NK-92 (cell line): Measurements from ENCODE around the gene TOMM5.

ENCODE experiments used
- DNase-seq: peaks from one replicate; lab custom pipeline; 2025; ENCODE audit not compliant: unreplicated experiment; lab: John Stamatoyannopoulos, UW

Gene TOMM5

GRCh38 chr9:37563806-37564513, 28.4 kb downstream of the TOMM5 start:
- no peak for DNase-seq

GRCh38 chr9:37562826-37563225, 29.6 kb downstream of the TOMM5 start:
- DNase-seq = no peak

GRCh38 chr9:37561682-37562081, 30.7 kb downstream of the TOMM5 start:
- no peak for DNase-seq

GRCh38 chr9:37559855-37560592, 32.4 kb downstream of the TOMM5 start:
- no peak for DNase-seq

- no peak for DNase-seq
These were observed 33.3 kb downstream of the TOMM5 start for GRCh38 chr9:37559125-37559524.

- no peak for DNase-seq
These were observed 36.6 kb downstream of the TOMM5 start for GRCh38 chr9:37555786-37556185.

- DNase-seq = no peak
These were observed 38.1 kb downstream of the TOMM5 start for GRCh38 chr9:37554318-37554717.

- DNase-seq = no peak
These were observed 40.5 kb downstream of the TOMM5 start for GRCh38 chr9:37551888-37552287.

GRCh38 chr9:37551468-37551867, 40.9 kb downstream of the TOMM5 start:
- no peak for DNase-seq

GRCh38 chr9:37550781-37551180, 41.6 kb downstream of the TOMM5 start:
- DNase-seq = no peak

- DNase-seq = no peak
These were observed 42.9 kb downstream of the TOMM5 start for GRCh38 chr9:37549527-37549926.

GRCh38 chr9:37547328-37547878, 45.0 kb downstream of the TOMM5 start:
- no peak for DNase-seq

GRCh38 chr9:37543468-37543867, 48.9 kb downstream of the TOMM5 start:
- DNase-seq = no peak

- no peak for DNase-seq
These were observed 49.5 kb downstream of the TOMM5 start for GRCh38 chr9:37542895-37543294.

GRCh38 chr9:37542488-37542887, 49.9 kb downstream of the TOMM5 start:
- no peak for DNase-seq

- no peak for DNase-seq
These were observed 50.9 kb downstream of the TOMM5 start for GRCh38 chr9:37541465-37541864.

GRCh38 chr9:37540634-37541033, 51.8 kb downstream of the TOMM5 start:
- no peak for DNase-seq

GRCh38 chr9:37539634-37540033, 52.8 kb downstream of the TOMM5 start:
- no peak for DNase-seq
